Fibroblast of pulmonary artery (primary cell): Measurements from ENCODE around the gene DLGAP1.

Experiments
- DNase-seq: peaks from one replicate; pipeline ENCODE4 v3.0.0-alpha.2; 2010; ENCODE audit warnings: low read depth
- H3K4me3 ChIP-seq: replicated peaks from 2 replicates; pipeline ENCODE4 v1.5.1; 2011; ENCODE audit warnings: low read depth, mild to moderate bottlenecking, control low read depth, low read length, moderate library complexity
- TF ChIP-seq, protein P1 (sequence below): IDR thresholded peaks from 2 replicates; pipeline ENCODE4 v1.5.1; 2011; ENCODE audit warnings: mild to moderate bottlenecking, control low read depth, low read length, inconsistent platforms; ENCODE audit errors: missing control alignments

Gene DLGAP1

DNA sequence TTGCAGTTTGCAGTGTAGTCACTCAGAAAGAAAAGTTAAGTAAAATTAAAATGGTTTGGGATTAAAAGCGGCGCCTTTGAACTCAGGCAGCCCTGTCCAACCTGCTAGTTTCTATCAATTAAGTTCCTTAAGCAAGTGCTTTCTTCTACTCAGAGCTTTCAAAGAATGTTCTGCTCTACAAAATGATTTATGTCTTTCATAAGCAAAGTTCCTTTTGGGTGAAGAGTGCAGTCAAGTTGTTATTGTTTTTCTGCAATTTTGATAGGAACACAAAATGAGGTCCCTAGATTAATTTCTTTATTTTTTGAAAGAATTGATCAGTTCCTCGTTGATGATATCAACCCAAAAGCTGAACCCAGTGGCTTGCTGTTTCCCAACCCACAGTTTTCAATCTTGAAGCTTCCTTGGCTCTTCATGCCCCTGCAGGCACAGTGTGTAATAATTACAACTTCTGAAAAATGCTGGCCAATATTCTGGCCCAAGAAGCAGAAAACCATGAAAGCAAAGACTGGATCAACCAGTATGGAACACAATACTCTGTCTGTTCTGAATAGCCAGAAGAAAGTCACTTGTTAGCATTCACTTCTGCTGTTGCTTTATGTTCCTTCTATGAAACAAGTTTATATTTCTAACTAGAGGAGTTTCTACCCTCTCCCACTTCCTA is 916.0 kb downstream of the DLGAP1 start:
- TF ChIP-seq, protein P1, sequence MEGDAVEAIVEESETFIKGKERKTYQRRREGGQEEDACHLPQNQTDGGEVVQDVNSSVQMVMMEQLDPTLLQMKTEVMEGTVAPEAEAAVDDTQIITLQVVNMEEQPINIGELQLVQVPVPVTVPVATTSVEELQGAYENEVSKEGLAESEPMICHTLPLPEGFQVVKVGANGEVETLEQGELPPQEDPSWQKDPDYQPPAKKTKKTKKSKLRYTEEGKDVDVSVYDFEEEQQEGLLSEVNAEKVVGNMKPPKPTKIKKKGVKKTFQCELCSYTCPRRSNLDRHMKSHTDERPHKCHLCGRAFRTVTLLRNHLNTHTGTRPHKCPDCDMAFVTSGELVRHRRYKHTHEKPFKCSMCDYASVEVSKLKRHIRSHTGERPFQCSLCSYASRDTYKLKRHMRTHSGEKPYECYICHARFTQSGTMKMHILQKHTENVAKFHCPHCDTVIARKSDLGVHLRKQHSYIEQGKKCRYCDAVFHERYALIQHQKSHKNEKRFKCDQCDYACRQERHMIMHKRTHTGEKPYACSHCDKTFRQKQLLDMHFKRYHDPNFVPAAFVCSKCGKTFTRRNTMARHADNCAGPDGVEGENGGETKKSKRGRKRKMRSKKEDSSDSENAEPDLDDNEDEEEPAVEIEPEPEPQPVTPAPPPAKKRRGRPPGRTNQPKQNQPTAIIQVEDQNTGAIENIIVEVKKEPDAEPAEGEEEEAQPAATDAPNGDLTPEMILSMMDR = no peak

DNA sequence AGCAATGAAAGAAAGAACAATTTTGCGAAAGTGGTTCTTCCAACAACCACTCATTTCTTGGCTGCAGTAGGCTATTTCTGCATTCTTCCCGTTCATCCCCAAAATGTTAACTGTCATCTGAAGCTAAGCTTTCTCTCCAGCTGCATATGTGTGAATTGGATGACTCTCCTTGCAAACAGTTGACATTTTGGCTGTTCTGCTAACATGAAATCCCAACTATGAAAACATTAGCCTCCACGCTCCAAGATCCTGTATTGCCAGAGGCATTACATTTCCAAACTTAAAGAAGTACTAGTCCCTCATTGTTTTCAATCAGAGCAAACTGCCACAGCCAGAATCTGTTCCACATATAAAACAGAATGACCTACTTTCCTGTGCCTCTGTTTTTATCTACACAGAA is 916.7 kb downstream of the DLGAP1 start:
- TF ChIP-seq, protein P1 = no peak
- H3K4me3 ChIP-seq = no peak overlapping the region
- DNase-seq = no peak

More for the DNA sequence above, 916.0 kb downstream of the DLGAP1 start:
- DNase-seq = no peak
- no peak overlapping the region for H3K4me3 ChIP-seq

DNA sequence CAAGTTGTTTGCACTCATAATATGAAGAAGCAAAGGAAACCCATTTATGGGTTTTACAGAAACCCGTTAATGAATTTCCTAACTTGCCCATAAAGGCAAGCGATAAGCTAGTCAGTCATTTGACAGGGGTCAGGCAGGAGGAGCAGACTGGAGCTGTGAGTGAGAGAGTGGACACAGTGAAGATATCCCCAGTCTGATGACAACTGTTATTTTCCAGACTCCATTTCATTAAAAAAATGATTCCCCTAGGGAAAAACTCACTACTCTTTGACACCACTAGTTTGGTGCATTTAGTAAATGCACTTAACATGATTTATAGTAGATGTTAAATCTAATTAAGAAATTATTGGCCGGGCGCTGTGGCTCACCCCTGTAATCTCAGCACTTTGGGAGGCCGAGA is 924.3 kb downstream of the DLGAP1 start:
- TF ChIP-seq, protein P1 = no peak
- no peak overlapping the region for H3K4me3 ChIP-seq

DNA sequence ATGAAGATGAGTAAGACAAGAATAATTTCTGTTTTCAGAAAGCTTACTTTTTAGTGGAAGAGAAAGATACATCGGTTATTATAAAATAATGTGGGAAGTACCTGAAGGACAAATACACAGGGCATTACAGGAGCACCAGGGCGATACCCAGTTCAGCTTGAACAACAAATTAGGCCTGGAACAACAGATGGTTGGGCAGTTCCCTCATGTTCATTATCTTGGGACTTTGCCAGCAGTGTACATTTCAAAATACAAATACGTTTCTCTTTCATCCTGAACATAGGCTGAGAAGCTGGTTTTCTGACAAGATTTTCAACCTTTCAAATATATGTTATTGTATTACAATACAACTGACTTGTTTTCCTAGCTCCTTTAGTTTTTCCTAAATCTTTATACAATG is 925.5 kb downstream of the DLGAP1 start:
- TF ChIP-seq, protein P1 = no peak
- no peak overlapping the region for H3K4me3 ChIP-seq
- DNase-seq = peak; percentile 40

More for the DNA sequence above, 924.3 kb downstream of the DLGAP1 start:
- no peak for DNase-seq

DNA sequence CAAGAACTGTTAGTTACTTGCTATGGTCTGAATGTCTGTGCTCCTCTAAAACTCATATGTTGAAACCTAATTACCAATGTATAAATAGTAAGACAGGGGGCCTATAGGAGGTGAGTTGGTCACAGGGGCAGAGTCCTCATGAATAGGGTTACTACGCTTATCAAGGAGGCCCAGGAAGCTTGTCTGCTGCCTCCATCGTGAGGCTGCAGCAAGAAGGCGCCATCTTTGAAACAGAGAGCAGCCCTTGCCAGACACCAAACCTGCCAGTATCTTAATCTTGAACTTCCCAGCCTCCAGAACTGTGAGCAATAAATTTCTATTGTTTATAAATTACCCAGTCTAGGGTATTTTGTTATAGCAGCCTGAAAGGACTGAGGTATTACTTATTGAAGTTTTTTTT is 926.0 kb downstream of the DLGAP1 start:
- no peak overlapping the region for H3K4me3 ChIP-seq
- TF ChIP-seq, protein P1 = no peak
- no peak for DNase-seq

DNA sequence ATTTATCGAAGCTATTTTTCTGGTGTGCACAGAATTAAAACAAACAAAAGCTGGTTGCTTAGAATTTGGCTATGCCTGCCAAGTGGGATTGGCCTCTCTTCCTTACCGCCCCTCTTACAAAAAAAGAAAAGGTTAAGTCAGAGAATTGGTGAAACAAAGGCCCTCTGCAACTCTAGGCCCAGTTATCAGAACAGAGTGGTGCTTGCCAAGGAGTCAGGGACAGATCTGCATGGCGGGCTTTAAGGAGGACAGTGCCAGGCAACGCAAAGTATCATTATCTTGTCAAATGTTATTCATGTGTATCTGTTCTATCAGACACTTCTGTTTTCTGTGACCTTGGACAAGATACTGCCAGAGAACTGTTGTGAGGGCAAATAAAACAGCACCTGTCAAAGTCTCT is 926.9 kb downstream of the DLGAP1 start:
- H3K4me3 ChIP-seq = no peak overlapping the region
- no peak for DNase-seq
- TF ChIP-seq, protein P1 = no peak
